GM10248 (cell line): ENCODE data around the gene HERPUD1.

Source experiments
- CTCF ChIA-PET: fragments of 300-600 bp; sonication (Branson Sonifier 250); formaldehyde crosslinking; extraction: SDS; loops from one replicate; lab custom pipeline; 2021; ENCODE audit warnings: antibody characterized with exemption; lab: Yijun Ruan, JAX
- POLR2A ChIA-PET: fragments of 350-650 bp; sonication (Branson Sonifier 250); formaldehyde crosslinking; extraction: SDS; loops from one replicate; lab custom pipeline; 2020; ENCODE audit warnings: antibody characterized with exemption; lab: Yijun Ruan, JAX
- DNase-seq: peaks from one replicate; pipeline ENCODE4 v3.0.0; 2012; ENCODE audit errors: extremely low spot score
- CTCF ChIP-seq: IDR thresholded peaks from 2 replicates; pipeline ENCODE4 v1.5.1; 2012; ENCODE audit warnings: mild to moderate bottlenecking, low read depth; ENCODE audit errors: extremely low read depth, missing control alignments, control extremely low read depth

Gene HERPUD1

GRCh38 chr16:56993204-56993603 lies 61.3 kb downstream of the HERPUD1 start:
- no peak for DNase-seq
- ChIA-PET CTCF (interaction anchor here (1.0 to 2.1 kb wide), 4 partner anchors 13 to 52 kb away, joined by 3 to 8 read pairs (median 4); no protein-coding TSS in a partner anchor), POLR2A (no interaction called here)
- TF ChIP-seq CTCF: no peak

- no peak for DNase-seq
- ChIA-PET POLR2A (no interaction called here), CTCF (interaction anchor here (0.8 to 1.2 kb wide), 2 partner anchors 28 to 127 kb away, joined by 3 read pairs; no protein-coding TSS in a partner anchor)
- no peak for TF ChIP-seq CTCF
Observed at GRCh38 chr16:56994311-56994710, 62.4 kb downstream of the HERPUD1 start.
